GM12873 (cell line): ENCODE data around the gene CANT1.

Experiments used
- TF ChIP-seq, protein P1 (sequence below): IDR thresholded peaks from 2 replicates; pipeline ENCODE4 v1.5.1; 2012; ENCODE audit warnings: low read depth, mild to moderate bottlenecking, moderate library complexity, low read length, control low read depth; ENCODE audit not compliant: insufficient read depth; ENCODE audit errors: missing control alignments

The CANT1 gene

DNA sequence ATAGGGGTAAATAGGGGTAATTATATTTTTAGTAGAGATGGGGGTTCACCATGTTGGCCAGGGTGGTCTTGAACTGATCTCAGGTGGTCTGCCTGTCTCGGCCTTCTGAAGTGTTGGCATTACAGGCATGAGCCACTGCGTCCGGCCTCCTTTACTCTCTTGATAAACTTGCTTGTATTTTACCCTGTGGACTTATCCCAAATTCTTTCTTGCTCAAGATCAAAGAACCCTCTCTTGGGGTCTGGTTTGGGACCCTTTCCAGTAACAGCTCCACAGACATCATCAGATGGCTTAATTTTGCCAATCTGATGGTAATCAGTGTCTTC lies 8.8 kb upstream of the CANT1 start:
- TF ChIP-seq, protein P1, sequence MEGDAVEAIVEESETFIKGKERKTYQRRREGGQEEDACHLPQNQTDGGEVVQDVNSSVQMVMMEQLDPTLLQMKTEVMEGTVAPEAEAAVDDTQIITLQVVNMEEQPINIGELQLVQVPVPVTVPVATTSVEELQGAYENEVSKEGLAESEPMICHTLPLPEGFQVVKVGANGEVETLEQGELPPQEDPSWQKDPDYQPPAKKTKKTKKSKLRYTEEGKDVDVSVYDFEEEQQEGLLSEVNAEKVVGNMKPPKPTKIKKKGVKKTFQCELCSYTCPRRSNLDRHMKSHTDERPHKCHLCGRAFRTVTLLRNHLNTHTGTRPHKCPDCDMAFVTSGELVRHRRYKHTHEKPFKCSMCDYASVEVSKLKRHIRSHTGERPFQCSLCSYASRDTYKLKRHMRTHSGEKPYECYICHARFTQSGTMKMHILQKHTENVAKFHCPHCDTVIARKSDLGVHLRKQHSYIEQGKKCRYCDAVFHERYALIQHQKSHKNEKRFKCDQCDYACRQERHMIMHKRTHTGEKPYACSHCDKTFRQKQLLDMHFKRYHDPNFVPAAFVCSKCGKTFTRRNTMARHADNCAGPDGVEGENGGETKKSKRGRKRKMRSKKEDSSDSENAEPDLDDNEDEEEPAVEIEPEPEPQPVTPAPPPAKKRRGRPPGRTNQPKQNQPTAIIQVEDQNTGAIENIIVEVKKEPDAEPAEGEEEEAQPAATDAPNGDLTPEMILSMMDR = no peak

DNA sequence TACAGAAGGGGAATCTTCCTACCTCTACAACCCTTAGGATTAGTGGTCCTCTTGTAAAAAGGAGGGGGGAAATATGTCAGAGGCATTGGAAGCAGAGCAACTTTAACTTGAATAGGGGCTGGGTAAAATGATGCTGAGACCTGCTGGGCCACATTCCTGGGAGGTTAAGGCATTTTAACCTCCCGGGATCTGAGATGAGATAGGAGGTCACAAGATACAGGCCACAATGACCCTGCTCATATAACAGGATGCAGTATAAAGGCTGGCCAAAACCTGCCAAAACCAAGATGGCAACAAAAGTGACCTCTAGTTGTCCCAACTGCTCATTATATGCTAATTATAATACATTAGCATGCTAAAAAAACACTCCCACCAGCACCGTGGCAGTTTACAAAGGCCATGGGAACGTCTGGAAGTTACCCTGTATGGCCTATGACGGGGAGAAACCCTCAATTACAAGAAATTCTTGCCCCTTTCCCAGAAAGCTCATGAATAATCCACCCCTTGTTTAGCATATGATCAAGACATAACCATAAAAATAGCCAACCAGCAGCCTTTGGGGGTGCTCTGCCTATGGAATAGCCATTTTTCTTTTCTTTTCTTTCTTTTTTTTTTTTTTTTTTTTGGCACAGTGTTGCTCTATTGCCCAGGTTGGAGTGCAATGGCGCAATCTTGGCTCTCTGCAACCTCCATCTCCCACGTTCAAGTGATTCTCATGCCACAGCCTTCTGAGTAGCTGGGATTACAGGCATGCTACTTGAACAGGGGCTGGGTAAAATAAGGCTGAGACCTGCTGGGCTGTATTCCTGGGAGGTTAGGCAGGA lies 8.2 kb upstream of the CANT1 start:
- TF ChIP-seq, protein P1 = no peak

DNA sequence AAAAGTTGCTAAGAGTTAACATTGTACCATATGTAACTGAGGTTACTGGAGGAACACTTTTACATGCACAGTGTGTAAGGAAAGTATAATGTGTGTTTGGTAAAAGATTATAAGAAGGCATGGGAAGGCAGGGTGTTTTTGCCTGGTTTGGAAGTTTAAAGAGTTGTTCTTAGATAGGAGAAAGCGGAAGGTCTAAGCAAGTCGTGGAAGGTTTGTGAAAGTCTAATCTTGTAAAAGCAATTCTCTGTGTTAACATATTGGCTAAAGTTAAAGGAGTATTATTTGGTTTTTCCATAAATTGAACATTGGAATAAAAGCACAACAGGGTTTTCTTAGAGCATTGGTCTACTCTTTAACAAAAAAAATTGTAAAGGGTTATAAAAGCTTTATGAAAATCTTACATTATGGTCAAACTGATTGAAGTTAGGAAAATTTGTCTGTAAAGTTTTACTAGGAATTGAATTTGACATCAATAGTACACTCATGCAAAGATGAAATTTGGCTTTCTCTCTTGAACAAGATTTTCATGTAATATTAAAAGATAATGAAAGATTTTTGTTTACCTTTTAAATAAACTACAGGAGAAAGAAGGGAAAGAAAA lies 4.7 kb upstream of the CANT1 start:
- TF ChIP-seq, protein P1 = no peak

DNA sequence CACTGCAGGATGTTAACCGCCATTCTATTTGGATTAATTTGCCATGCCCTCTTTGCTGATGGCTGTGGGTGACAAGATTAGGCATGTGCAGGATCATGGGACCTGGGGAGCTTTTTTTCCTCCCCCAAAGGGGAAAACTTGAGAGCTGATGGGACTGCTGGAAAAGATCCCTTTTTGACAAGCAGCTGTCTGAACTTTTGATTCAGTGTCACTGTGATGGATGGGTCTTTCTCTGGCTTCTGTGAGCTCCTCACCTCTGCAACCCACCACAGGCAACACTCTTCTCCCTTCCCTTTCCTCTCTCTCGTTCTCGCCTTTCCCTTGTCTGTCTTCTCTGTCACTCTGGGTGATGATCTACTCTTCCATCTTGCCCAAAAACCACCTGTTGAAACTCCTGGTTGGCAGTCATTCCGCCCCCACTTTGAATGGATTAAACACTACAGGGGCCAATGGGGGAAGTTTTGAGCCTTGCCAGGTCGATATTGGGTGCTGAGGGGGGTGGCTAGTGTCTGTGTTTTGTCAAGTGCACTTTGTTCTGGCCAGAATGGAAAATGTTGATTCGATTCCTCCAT lies 3.1 kb upstream of the CANT1 start:
- TF ChIP-seq, protein P1 = no peak

DNA sequence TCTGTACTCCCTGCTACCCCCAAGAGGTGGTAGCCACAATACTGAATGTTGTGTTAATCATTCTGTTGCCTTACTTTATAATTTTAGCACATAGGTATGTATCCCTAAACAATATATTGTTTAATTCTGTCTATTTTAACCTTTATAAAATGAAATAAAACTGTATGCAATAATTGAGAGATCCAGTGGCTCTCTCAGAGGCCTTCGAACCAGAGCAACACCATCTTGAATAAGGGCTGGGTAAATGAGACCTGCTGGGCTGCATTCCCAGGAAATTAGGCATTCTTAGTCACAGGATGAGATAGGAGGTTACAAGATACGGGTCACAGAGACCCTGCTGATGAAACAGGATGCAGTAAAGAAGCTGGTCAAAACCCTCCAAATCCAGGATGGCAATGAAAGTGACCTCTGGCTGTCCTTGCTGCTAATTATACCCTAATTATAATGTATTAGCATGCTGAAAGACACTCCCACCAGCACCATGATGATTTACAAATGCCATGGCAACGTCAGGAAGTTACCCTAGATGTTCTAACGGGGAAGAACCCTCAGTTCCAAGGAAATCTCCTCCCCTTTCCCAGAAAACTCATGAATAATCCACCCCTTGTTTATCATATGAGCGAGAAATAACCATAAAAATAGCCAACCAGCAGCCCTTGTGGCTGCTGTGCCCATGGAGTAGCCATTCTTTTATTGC lies 2.0 kb upstream of the CANT1 start:
- TF ChIP-seq, protein P1 = no peak

DNA sequence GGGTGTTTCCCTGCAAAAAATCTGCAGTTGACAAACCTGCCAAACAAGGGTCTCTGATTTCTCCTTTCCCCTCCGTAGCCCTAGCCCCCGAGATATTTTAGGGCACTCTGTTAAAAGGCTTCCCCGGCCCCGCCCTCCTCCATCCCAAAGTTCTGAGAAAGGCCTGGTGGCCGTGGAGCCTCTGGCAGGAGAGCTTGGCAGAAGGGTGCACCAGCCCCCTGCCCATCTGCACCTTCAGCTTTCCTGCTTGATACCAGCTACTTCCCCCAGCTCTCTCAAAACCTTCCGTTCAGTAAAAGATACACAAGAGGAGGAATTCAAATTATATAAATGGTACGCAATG lies 711 bp upstream of the CANT1 start:
- TF ChIP-seq, protein P1 = no peak
